ENCODE data around the gene RALGPS2. TPM values are rescaled to one million over a fixed set of nuclear protein-coding genes. Genes with fewer than 3 reads are reported as not detected.

RALGPS2 gene
- total and polyA plus RNA-seq, 2 of the 13 experiments (the other 11 are each of a cell fraction or from before 2014, with no cell fraction given): 15.6 to 36.0 TPM

GRCh38 chr1:178724728-178725465 lies at the start of gene RALGPS2 (continued):
- TF ChIP-seq ZNF263 (CRISPR knock-in tag; IDR thresholded peaks at IDR 0.05) (peak; percentile 29; the same call in 1 of the 2 replicates), ATF3 (CRISPR knock-in tag; IDR thresholded peaks at IDR 0.05) (no peak), ZNF788 (CRISPR knock-in tag; IDR thresholded peaks at IDR 0.05; ENCODE audit: borderline replicate concordance) (no peak), RARA (CRISPR knock-in tag; IDR thresholded peaks at IDR 0.05) (0 out of 2 replicates have a peak, but pooled peaks have one; percentile 3), RAD21 (CRISPR knock-in tag; IDR thresholded peaks at IDR 0.05) (peak; percentile 72), HES4 (CRISPR knock-in tag; IDR thresholded peaks at IDR 0.05; ENCODE audit: borderline replicate concordance) (no peak), ETV5 (CRISPR knock-in tag; IDR thresholded peaks at IDR 0.05; ENCODE audit: borderline replicate concordance) (no peak), ZBTB33 (CRISPR knock-in tag; IDR thresholded peaks at IDR 0.05) (no peak), YEATS4 (CRISPR knock-in tag; IDR thresholded peaks at IDR 0.05; ENCODE audit: borderline replicate concordance) (peak; percentile 76), NFRKB (IDR thresholded peaks at IDR 0.05) (no peak), SAFB2 (CRISPR knock-in tag; IDR thresholded peaks at IDR 0.05; ENCODE audit: borderline replicate concordance, low read depth) (peak; percentile 47; the same call in 1 of the 2 replicates), ZNF775 (CRISPR knock-in tag; IDR thresholded peaks at IDR 0.05; ENCODE audit: borderline replicate concordance) (no peak), ZBTB7A (CRISPR knock-in tag; IDR thresholded peaks at IDR 0.05) (no peak), ATM (IDR thresholded peaks at IDR 0.05; ENCODE audit: borderline replicate concordance) (no peak), ZNF260 (CRISPR knock-in tag; IDR thresholded peaks at IDR 0.05; ENCODE audit: borderline replicate concordance, low read depth) (no peak), ZSCAN29 (CRISPR knock-in tag; conservative IDR thresholded peaks at IDR 0.05) (peak; percentile 72; the same call in 1 of the 2 replicates), ZNF772 (CRISPR knock-in tag; IDR thresholded peaks at IDR 0.05) (peak; percentile 41; the same call in 1 of the 2 replicates), RORA (CRISPR knock-in tag; IDR thresholded peaks at IDR 0.05) (no peak), ZSCAN20 (CRISPR knock-in tag; IDR thresholded peaks at IDR 0.05; ENCODE audit: borderline replicate concordance) (peak; percentile 56; the same call in 1 of the 2 replicates), MIER3 (CRISPR knock-in tag; IDR thresholded peaks at IDR 0.05; ENCODE audit: borderline replicate concordance) (no peak), ZNF800 (CRISPR knock-in tag; IDR thresholded peaks at IDR 0.05) (no peak), PATZ1 (CRISPR knock-in tag; IDR thresholded peaks at IDR 0.05) (peak; percentile 64), TOPORS (CRISPR knock-in tag; IDR thresholded peaks at IDR 0.05) (no peak), ZNF501 (CRISPR knock-in tag; IDR thresholded peaks at IDR 0.05) (peak; percentile 74)

Data from HepG2 (cell line).